HepG2 (cell line): ENCODE measurements around the gene PRXL2B. TPM values are rescaled to one million over a fixed set of nuclear protein-coding genes. Genes with fewer than 3 reads are reported as not detected.

Source experiments
- HMGXB4 ChIP-seq, 2 experiments: sonication (generic) in 1 of 2; formaldehyde crosslinking in 1 of 2; IDR thresholded peaks; 2 replicates each; pipeline versions ENCODE4 v1.4.0 to v1.6.1; 2018 to 2020; ENCODE audit warnings: missing genetic modification reagents in 2 of 2, borderline replicate concordance in 1 of 2, low read depth in 1 of 2, mild to moderate bottlenecking in 1 of 2, missing biosample characterization in 1 of 2
- HNF1B ChIP-seq: sonication (generic); formaldehyde crosslinking; IDR thresholded peaks from 2 replicates; pipeline ENCODE4 v1.5.1; 2020; ENCODE audit warnings: mild to moderate bottlenecking, moderate library complexity, missing genetic modification reagents
- LCORL ChIP-seq, 2 experiments: fragments of 450-650 bp in 1 of 2; sonication (generic) in 1 of 2; formaldehyde crosslinking in 1 of 2; IDR thresholded peaks; 2 replicates each; pipeline versions ENCODE4 v1.5.0 to v1.6.1; 2017 to 2020; ENCODE audit warnings: antibody characterized with exemption in 1 of 2, missing genetic modification reagents in 1 of 2
- NONO ChIP-seq, 2 experiments: fragments of 450-650 bp in 1 of 2; sonication (generic) in 1 of 2; formaldehyde crosslinking in 1 of 2; IDR thresholded peaks in 1 of 2; conservative IDR thresholded peaks in 1 of 2; 2 replicates each; pipeline versions ENCODE4 v1.6.1 to v1.8.0; 2017 to 2022; ENCODE audit warnings: mild to moderate bottlenecking in 1 of 2, missing genetic modification reagents in 1 of 2, moderate library complexity in 1 of 2
- NR2C2 ChIP-seq: sonication (generic); formaldehyde crosslinking; IDR thresholded peaks from 2 replicates; pipeline ENCODE4 v1.4.0; 2020; ENCODE audit warnings: missing genetic modification reagents, mild to moderate bottlenecking, moderate library complexity, borderline replicate concordance
- NR2F6 ChIP-seq, 2 experiments: IDR thresholded peaks; 2 replicates each; pipeline ENCODE4 v1.6.1; 2016; ENCODE audit warnings: antibody characterized with exemption in 1 of 2, mild to moderate bottlenecking in 1 of 2
- POLR2A ChIP-seq, 2 experiments: IDR thresholded peaks; 2 replicates each; pipeline ENCODE4 v1.6.1; 2011; ENCODE audit warnings: low read depth in 2 of 2, low read length in 2 of 2, mild to moderate bottlenecking in 1 of 2, moderate library complexity in 1 of 2; ENCODE audit not compliant: insufficient read depth in 1 of 2
- REPIN1 ChIP-seq: sonication (generic); formaldehyde crosslinking; IDR thresholded peaks from 2 replicates; pipeline ENCODE4 v1.8.0; 2022; ENCODE audit warnings: missing genetic modification reagents, low read depth, mild to moderate bottlenecking, borderline replicate concordance
- RXRA ChIP-seq: sonication (generic); formaldehyde crosslinking; IDR thresholded peaks from 2 replicates; pipeline ENCODE4 v1.5.1; 2020; ENCODE audit warnings: missing genetic modification reagents
- SP1 ChIP-seq, 2 experiments: fragments of 450-650 bp in 1 of 2; sonication (generic) in 1 of 2; formaldehyde crosslinking in 1 of 2; IDR thresholded peaks; 2 replicates each; pipeline versions ENCODE4 v1.4.0 to v1.6.1; 2016 to 2020; ENCODE audit warnings: missing genetic modification reagents in 1 of 2
- TAF15 ChIP-seq: fragments of 200-400 bp; formaldehyde crosslinking; IDR thresholded peaks from one replicate; pipeline ENCODE4 v1.6.1; 2018; ENCODE audit warnings: mild to moderate bottlenecking, low read depth, low read length; ENCODE audit not compliant: poor library complexity, severe bottlenecking
- ZNF121 ChIP-seq: sonication (generic); formaldehyde crosslinking; IDR thresholded peaks from 2 replicates; pipeline ENCODE4 v1.5.0; 2020; ENCODE audit warnings: mild to moderate bottlenecking, missing genetic modification reagents
- ZNF18 ChIP-seq: sonication (generic); formaldehyde crosslinking; IDR thresholded peaks from 2 replicates; pipeline ENCODE4 v1.8.0; 2022; ENCODE audit warnings: mild to moderate bottlenecking, missing genetic modification reagents; ENCODE audit not compliant: insufficient replicate concordance
- ZNF280B ChIP-seq: sonication (generic); formaldehyde crosslinking; IDR thresholded peaks from 2 replicates; pipeline ENCODE4 v1.5.0; 2020; ENCODE audit warnings: missing genetic modification reagents, mild to moderate bottlenecking, borderline replicate concordance
- ZNF546 ChIP-seq: sonication (generic); formaldehyde crosslinking; conservative IDR thresholded peaks from 2 replicates; pipeline ENCODE4 v1.8.1; 2023; ENCODE audit warnings: mild to moderate bottlenecking, missing genetic modification reagents
- polyA plus RNA-seq, 8 experiments: library from polyadenylated mRNA; depleted of rRNA in 3 of 8; stranded (reverse) in 7 of 8; unstranded in 1 of 8; fragments of >200 nt; fragmentation: Illumina TruSeq in 4 of 8; extraction: Trizol in 4 of 8; gene quantifications; 2 replicates each; pipeline versions ENCODE4 v1.2.1 to v1.2.3, GENCODE V29; 2011 to 2016; ENCODE audit warnings: low read depth in 4 of 8, missing spikeins in 1 of 8, mixed read lengths in 1 of 8; ENCODE audit not compliant: insufficient read depth in 1 of 8
- total RNA-seq, 5 experiments: library from RNA; depleted of rRNA; stranded (reverse); fragments of >200 nt; fragmentation: Illumina TruSeq; extraction: Trizol; gene quantifications; 2 replicates each; pipeline ENCODE4 v1.2.3, GENCODE V29; 2016; ENCODE audit warnings: low read depth in 1 of 5

The PRXL2B gene
- total and polyA plus RNA-seq, 2 of the 13 experiments (the other 11 are each of a cell fraction or from before 2014, with no cell fraction given), result 16.8 to 22.1 TPM

GRCh38 chr1:2586154-2587070 is at the start of gene PRXL2B (continued):
- TF ChIP-seq ZNF18 (peak; percentile 50), ZNF280B (0 out of 2 replicates have a peak, but pooled peaks have one; percentile 53), NR2C2 (CRISPR knock-in tag) (no peak), RXRA (peak; percentile 12; the same call in 1 of the 2 replicates), REPIN1 (CRISPR knock-in tag) (peak; percentile 50; the same call in 1 of the 2 replicates), ZNF546 (CRISPR knock-in tag) (peak; percentile 76; the same call in 1 of the 2 replicates), HMGXB4 (CRISPR knock-in tag; IDR thresholded peaks at IDR 0.05; ENCODE audit: borderline replicate concordance in 1 of 2, low read depth in 1 of 2) (peak in 1 of 2 experiments; percentile 23; a peak in 1 of 4 replicates), POLR2A (IDR thresholded peaks at IDR 0.05; ENCODE audit: insufficient read depth in 1 of 2, low read depth in 2 of 2, low read length in 2 of 2) (0 out of 4 replicates have a peak, but pooled peaks of 1 of the 2 experiments have one; percentile 38), NONO (IDR thresholded peaks at IDR 0.05) (no peak), NONO (CRISPR knock-in tag; conservative IDR thresholded peaks at IDR 0.05) (0 out of 2 replicates have a peak, but pooled peaks have one; percentile 25), ZNF121 (peak; percentile 83), TAF15 (no peak), LCORL (IDR thresholded peaks at IDR 0.05) (no peak), LCORL (CRISPR knock-in tag; IDR thresholded peaks at IDR 0.05) (peak; percentile 89), NR2F6 (IDR thresholded peaks at IDR 0.05) (no peak), NR2F6 (CRISPR knock-in tag; IDR thresholded peaks at IDR 0.05) (peak; percentile 13; the same call in 1 of the 2 replicates), HNF1B (CRISPR knock-in tag) (peak; percentile 53; the same call in 1 of the 2 replicates), SP1 (IDR thresholded peaks at IDR 0.05) (no peak), SP1 (CRISPR knock-in tag; IDR thresholded peaks at IDR 0.05) (peak; percentile 78; the same call in 1 of the 2 replicates)
